HFFc6 (cell line): ENCODE data around the gene FOXJ3. TPM values are rescaled to one million over a fixed set of nuclear protein-coding genes. Genes with fewer than 3 reads are reported as not detected.

Source experiments
- DNase-seq: peaks from one replicate; pipeline ENCODE4 v3.0.0-alpha.2; 2018
- H3K27ac Mint-ChIP-seq: 2 replicates; pipeline ENCODE4 v1.8.0; 2020; ENCODE audit warnings: mild to moderate bottlenecking, mixed read lengths
- H3K27me3 Mint-ChIP-seq: 2 replicates; pipeline ENCODE4 v1.8.0; 2021; ENCODE audit warnings: mild to moderate bottlenecking, moderate library complexity, mixed read lengths; ENCODE audit not compliant: insufficient read depth
- H3K36me3 Mint-ChIP-seq: 2 replicates; pipeline ENCODE4 v1.8.0; 2021; ENCODE audit warnings: low read depth, mixed read lengths
- H3K4me1 Mint-ChIP-seq: 2 replicates; pipeline ENCODE4 v1.8.0; 2020; ENCODE audit warnings: low read depth, mixed read lengths
- H3K4me3 Mint-ChIP-seq: 2 replicates; pipeline ENCODE4 v1.8.0; 2020; ENCODE audit warnings: mild to moderate bottlenecking, moderate library complexity, mixed read lengths
- H3K9me3 Mint-ChIP-seq: 2 replicates; pipeline ENCODE4 v1.8.0; 2020; ENCODE audit warnings: mild to moderate bottlenecking, mixed read lengths
- total RNA-seq, 6 experiments: library from RNA; stranded (reverse); fragmentation: NEBNext Ultra II Directional; extraction: Animal tissue kit (Norgen Biotek cat#: 25700); gene quantifications; 2 replicates in 1 of 6; 3 replicates in 5 of 6; pipeline ENCODE4 v1.2.3, GENCODE V29; 2021
- TF ChIP-seq, protein P1 (sequence below): fragments of 200-600 bp; sonication (generic); IDR thresholded peaks from 2 replicates; pipeline ENCODE4 v1.5.0; 2021; ENCODE audit warnings: antibody characterized with exemption, mild to moderate bottlenecking

FOXJ3 gene
- total RNA-seq, 6 experiments from 2014 or later, result 24.5 to 31.3 (median 28.9) TPM

DNA sequence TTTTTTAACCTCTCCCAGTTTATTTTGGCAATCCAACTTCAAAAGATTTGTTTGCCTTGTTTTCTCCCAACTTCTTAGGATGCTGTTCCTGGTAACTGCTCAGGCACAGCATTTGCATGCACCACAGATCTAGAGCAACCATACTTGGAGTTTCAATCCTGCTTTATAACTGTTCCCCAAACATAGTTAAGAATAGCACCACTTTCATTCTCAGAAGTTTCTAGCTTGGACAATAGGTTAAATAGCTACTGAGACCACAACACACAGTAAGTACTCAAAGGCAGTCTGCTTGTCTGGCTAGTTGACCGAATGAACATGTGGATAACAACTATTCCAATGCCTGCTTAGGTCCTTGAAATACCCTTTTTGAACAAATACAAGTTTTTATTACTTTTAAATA is 76.8 kb downstream of the FOXJ3 start:
- no peaks in the 10 kb centered on the region for H3K9me3 Mint-ChIP-seq
- H3K4me3 Mint-ChIP-seq, result no peak overlapping the region
- DNase-seq, result no peak
- H3K27ac Mint-ChIP-seq, result no peak overlapping the region
- H3K36me3 Mint-ChIP-seq, result peaks cover 8% of the 10 kb centered on the region; the same call in 1 of the 2 replicates
- peaks cover 35% of the 10 kb centered on the region for H3K4me1 Mint-ChIP-seq
- TF ChIP-seq, protein P1, sequence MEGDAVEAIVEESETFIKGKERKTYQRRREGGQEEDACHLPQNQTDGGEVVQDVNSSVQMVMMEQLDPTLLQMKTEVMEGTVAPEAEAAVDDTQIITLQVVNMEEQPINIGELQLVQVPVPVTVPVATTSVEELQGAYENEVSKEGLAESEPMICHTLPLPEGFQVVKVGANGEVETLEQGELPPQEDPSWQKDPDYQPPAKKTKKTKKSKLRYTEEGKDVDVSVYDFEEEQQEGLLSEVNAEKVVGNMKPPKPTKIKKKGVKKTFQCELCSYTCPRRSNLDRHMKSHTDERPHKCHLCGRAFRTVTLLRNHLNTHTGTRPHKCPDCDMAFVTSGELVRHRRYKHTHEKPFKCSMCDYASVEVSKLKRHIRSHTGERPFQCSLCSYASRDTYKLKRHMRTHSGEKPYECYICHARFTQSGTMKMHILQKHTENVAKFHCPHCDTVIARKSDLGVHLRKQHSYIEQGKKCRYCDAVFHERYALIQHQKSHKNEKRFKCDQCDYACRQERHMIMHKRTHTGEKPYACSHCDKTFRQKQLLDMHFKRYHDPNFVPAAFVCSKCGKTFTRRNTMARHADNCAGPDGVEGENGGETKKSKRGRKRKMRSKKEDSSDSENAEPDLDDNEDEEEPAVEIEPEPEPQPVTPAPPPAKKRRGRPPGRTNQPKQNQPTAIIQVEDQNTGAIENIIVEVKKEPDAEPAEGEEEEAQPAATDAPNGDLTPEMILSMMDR, result no peak
- H3K27me3 Mint-ChIP-seq, result no peaks in the 10 kb centered on the region

DNA sequence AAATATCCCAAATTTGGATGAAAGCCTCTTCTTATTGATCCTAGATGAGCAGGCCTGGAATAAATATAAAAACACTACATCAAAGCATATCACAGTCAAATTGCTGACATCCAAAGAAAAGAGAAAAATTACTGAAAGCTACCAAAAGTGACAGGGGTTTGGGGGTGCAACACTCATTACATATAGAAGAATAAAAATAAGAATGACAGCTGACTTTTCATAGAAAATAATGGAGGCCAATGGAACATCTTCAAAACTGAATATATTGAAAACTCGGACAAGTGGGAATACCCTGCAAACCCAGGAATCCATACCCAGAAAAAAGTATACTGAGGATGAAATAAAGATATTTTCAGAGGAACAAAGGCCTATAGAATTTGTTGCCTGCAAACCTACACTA is 84.0 kb downstream of the FOXJ3 start:
- no peak overlapping the region for H3K4me3 Mint-ChIP-seq
- H3K36me3 Mint-ChIP-seq, result peaks cover 38% of the 10 kb centered on the region
- TF ChIP-seq, protein P1, result no peak
- H3K4me1 Mint-ChIP-seq, result peaks cover 9% of the 10 kb centered on the region
- H3K9me3 Mint-ChIP-seq, result peaks cover 22% of the 10 kb centered on the region
- DNase-seq, result no peak
- H3K27me3 Mint-ChIP-seq, result no peaks in the 10 kb centered on the region; the same call in 1 of the 2 replicates
- no peak overlapping the region for H3K27ac Mint-ChIP-seq

DNA sequence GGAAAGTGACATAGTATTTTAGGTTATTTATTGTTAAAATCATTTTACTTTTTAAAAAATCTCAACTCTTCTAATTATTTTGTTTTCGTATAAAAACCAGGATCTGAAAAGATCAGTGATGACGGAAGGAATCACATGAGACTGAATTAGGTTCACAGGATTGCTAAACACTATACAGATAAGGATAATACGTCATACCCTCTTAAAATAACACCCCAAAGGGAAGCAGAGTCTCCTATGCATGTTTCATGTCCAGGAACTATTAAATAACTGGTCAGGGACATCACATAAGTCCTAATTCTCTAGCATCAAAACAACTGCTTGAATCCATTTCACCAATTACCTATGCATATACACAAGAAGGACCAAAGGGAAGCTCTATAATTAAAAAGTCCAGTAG is 84.9 kb downstream of the FOXJ3 start:
- peaks cover 22% of the 10 kb centered on the region for H3K9me3 Mint-ChIP-seq
- H3K4me3 Mint-ChIP-seq, result no peak overlapping the region
- no peak overlapping the region for H3K27ac Mint-ChIP-seq
- peaks cover 38% of the 10 kb centered on the region for H3K36me3 Mint-ChIP-seq
- TF ChIP-seq, protein P1, result no peak
- H3K27me3 Mint-ChIP-seq, result no peaks in the 10 kb centered on the region; the same call in 1 of the 2 replicates
- DNase-seq, result no peak
- H3K4me1 Mint-ChIP-seq, result peaks cover 18% of the 10 kb centered on the region

DNA sequence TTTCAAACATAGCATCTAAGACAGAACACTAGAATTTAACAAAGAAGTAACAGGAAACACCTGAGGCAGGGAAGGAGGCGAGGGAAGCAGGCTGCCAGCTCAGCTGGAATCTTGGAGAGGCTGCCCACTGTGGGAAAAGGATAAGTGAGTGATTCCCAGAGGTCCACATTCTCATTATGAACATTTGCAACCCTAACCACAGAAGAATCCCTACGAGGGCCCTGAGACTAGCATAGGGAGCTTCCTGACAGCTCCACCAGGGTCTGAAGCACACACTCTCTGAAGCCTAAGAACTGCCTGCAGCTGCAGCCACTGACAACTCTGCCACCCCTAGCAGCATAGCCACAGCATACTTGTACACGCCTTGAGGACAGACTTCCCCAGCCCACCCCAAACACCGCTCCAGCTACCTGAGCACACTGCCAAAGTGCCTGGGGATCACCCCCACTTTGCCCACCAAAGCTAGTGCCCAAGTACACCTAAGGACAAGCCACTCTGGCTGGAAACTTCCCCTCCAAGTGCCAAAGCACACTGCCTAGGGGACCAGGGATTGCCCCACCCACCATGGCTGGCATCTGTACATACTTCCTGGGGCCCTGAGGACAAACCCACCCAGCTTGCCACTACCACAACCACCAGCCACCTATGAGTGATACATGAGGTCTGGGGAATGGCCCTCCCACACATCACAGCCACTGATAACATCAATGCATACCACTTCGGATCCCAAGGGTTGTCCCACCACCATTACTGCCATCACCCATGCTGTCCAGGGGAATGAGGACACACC is 93.9 kb downstream of the FOXJ3 start:
- DNase-seq, result no peak
- peaks cover 61% of the 10 kb centered on the region for H3K36me3 Mint-ChIP-seq
- H3K4me3 Mint-ChIP-seq, result no peak overlapping the region
- TF ChIP-seq, protein P1, result no peak
- no peaks in the 10 kb centered on the region for H3K27me3 Mint-ChIP-seq
- H3K27ac Mint-ChIP-seq, result no peak overlapping the region
- H3K9me3 Mint-ChIP-seq, result peaks cover 37% of the 10 kb centered on the region
- H3K4me1 Mint-ChIP-seq, result peaks cover 43% of the 10 kb centered on the region

DNA sequence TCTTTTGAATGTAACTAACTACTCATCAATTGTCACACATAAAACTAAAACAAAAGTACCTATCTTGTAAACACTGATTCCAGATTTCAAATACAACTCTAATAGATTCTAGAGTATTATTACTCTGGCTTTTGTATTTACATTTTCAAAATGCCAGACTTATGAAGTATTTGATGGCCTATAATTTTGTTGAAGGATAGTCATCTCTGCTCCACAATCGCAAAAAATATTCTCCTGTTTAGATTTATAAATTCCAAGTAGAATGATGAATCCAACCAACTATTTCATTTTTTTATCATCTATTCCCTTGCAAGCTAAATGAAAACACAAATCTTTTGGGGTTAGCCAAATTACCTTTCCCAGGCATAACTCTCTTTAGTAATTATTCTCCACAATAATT is 95.5 kb downstream of the FOXJ3 start:
- H3K4me3 Mint-ChIP-seq, result no peak overlapping the region
- DNase-seq, result no peak
- H3K9me3 Mint-ChIP-seq, result peaks cover 45% of the 10 kb centered on the region
- TF ChIP-seq, protein P1, result no peak
- H3K27me3 Mint-ChIP-seq, result no peaks in the 10 kb centered on the region
- peaks cover 78% of the 10 kb centered on the region for H3K36me3 Mint-ChIP-seq
- peaks cover 32% of the 10 kb centered on the region for H3K4me1 Mint-ChIP-seq
- no peak overlapping the region for H3K27ac Mint-ChIP-seq
